ENCODE measurements around the gene UGT1A7. TPM values are rescaled to one million over a fixed set of nuclear protein-coding genes. Genes with fewer than 3 reads are reported as not detected.

Gene UGT1A7
- total RNA-seq, 1 experiment from 2014 or later: not detected

GRCh38 chr2:233795735-233796171 lies 114.1 kb downstream of the UGT1A7 start:
- no TSS peak for BruUV-seq (replicated peaks)
- ChIA-PET POLR2A (no interaction called here), CTCF (interaction anchor here (0.6 kb wide), 1 partner anchor 752 kb away, joined by 3 read pairs; no protein-coding TSS in a partner anchor)
- Mint-ChIP-seq H3K36me3 (ENCODE audit: insufficient read depth, unreplicated experiment) (no peaks in the 10 kb centered on the region), H3K9me3 (ENCODE audit: unreplicated experiment) (no peaks in the 10 kb centered on the region), H3K27ac (ENCODE audit: low read depth, unreplicated experiment) (no peak overlapping the region), H3K4me3 (ENCODE audit: unreplicated experiment) (no peak overlapping the region), H3K27me3 (ENCODE audit: insufficient read depth, unreplicated experiment) (peaks cover 10% of the 10 kb centered on the region), H3K4me1 (ENCODE audit: insufficient read depth, unreplicated experiment) (peaks cover 6% of the 10 kb centered on the region)
- DNase-seq (ENCODE audit: unreplicated experiment): no peak
- intact Hi-C loops (cut with micrococcal nuclease): no loop called here
- TF ChIP-seq, protein P1, sequence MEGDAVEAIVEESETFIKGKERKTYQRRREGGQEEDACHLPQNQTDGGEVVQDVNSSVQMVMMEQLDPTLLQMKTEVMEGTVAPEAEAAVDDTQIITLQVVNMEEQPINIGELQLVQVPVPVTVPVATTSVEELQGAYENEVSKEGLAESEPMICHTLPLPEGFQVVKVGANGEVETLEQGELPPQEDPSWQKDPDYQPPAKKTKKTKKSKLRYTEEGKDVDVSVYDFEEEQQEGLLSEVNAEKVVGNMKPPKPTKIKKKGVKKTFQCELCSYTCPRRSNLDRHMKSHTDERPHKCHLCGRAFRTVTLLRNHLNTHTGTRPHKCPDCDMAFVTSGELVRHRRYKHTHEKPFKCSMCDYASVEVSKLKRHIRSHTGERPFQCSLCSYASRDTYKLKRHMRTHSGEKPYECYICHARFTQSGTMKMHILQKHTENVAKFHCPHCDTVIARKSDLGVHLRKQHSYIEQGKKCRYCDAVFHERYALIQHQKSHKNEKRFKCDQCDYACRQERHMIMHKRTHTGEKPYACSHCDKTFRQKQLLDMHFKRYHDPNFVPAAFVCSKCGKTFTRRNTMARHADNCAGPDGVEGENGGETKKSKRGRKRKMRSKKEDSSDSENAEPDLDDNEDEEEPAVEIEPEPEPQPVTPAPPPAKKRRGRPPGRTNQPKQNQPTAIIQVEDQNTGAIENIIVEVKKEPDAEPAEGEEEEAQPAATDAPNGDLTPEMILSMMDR (IDR thresholded peaks at IDR 0.05; ENCODE audit: unreplicated experiment): no peak

GRCh38 chr2:233796254-233796653 lies 114.6 kb downstream of the UGT1A7 start:
- H3K27ac Mint-ChIP-seq (ENCODE audit: low read depth, unreplicated experiment): no peak overlapping the region
- no peak for DNase-seq (ENCODE audit: unreplicated experiment)
- intact Hi-C loops (cut with micrococcal nuclease): no loop called here
- H3K9me3 Mint-ChIP-seq (ENCODE audit: unreplicated experiment): no peaks in the 10 kb centered on the region
- BruUV-seq (replicated peaks): no TSS peak
- H3K4me1 Mint-ChIP-seq (ENCODE audit: insufficient read depth, unreplicated experiment): peaks cover 11% of the 10 kb centered on the region
- TF ChIP-seq, protein P1 (IDR thresholded peaks at IDR 0.05; ENCODE audit: unreplicated experiment): no peak
- peaks cover 10% of the 10 kb centered on the region for H3K27me3 Mint-ChIP-seq (ENCODE audit: insufficient read depth, unreplicated experiment)
- no peak overlapping the region for H3K4me3 Mint-ChIP-seq (ENCODE audit: unreplicated experiment)
- no peaks in the 10 kb centered on the region for H3K36me3 Mint-ChIP-seq (ENCODE audit: insufficient read depth, unreplicated experiment)
- POLR2A ChIA-PET: no interaction called here
- CTCF ChIA-PET: interaction anchor here (0.6 to 0.7 kb wide), 3 partner anchors 79 to 751 kb away, joined by 3 read pairs; no protein-coding TSS in a partner anchor

DNA sequence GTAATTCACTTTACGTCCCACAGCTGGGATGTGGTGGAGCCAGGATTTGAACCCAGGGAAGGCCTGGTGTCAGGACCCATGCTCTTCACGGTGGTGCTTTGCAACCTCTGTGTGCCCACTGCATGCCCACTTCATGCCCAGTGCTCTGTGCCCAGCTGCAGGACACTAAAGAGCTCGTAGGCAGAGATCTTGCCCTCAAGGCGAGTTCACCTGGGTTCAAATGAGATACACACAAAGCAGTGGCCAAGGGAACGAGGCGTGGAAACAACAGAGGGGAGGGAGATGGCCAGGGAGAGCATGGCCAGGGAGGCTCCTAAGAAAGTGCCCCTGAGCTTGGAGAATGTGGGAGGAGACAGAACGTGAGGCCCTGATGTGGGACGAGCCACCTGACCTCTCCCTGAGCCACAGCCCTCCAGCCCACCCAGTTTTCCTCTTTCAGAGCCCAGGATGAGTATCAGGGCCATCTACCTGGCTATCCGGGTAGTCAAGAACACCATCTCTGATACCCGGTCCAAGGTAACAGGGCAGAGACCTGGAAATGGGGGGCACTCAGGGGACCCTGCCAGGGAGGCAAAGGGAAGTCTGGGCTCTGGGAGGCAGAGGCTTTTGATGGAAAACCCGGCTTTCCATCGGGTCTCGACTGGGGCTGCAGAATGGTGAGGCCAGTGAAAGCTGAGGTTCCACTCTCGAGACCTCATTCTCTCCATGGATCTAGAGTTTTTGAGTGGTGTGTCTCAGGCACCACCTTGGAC lies 116.8 kb downstream of the UGT1A7 start:
- no peak overlapping the region for H3K4me3 Mint-ChIP-seq (ENCODE audit: unreplicated experiment)
- no peak for DNase-seq (ENCODE audit: unreplicated experiment)
- peaks cover 13% of the 10 kb centered on the region for H3K4me1 Mint-ChIP-seq (ENCODE audit: insufficient read depth, unreplicated experiment)
- no peak overlapping the region for H3K27ac Mint-ChIP-seq (ENCODE audit: low read depth, unreplicated experiment)
- no peaks in the 10 kb centered on the region for H3K9me3 Mint-ChIP-seq (ENCODE audit: unreplicated experiment)
- peaks cover 10% of the 10 kb centered on the region for H3K27me3 Mint-ChIP-seq (ENCODE audit: insufficient read depth, unreplicated experiment)
- ChIA-PET POLR2A (no interaction called here), CTCF (interaction anchor here (0.7 to 1.1 kb wide), 2 partner anchors 40 to 389 kb away, joined by 3 read pairs; no protein-coding TSS in a partner anchor)
- TF ChIP-seq, protein P1 (IDR thresholded peaks at IDR 0.05; ENCODE audit: unreplicated experiment): no peak
- BruUV-seq (replicated peaks): no TSS peak
- no peaks in the 10 kb centered on the region for H3K36me3 Mint-ChIP-seq (ENCODE audit: insufficient read depth, unreplicated experiment)
- intact Hi-C loops (cut with micrococcal nuclease): no loop called here

DNA sequence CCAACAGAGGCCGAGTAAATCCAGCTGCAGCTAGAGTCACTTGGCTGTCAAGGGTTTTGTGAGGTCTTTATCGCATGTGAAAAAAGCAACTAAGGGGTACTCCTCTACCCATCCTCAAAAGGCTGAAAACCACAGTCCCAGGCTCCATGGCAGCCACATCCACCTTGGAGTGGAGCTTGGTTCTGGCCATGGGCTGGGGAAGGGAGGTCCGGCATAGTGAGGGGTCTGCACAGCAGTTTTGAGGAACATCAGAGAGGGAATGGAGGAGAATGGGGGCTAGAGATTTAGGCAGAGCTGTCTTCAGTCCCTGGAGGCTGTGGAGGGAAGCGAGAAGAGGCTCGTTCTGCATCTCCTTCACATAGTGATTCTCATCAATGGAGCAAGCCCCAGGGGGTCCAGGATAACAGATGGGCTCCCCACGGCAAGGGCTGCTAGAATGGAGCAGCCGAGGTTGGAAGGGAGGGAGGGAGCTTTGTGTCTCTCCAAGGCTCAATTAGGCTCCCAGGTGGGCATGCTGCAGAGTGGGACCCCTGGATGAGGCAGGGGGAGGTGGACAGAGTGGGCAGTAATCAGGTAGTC lies 117.5 kb downstream of the UGT1A7 start:
- no peak overlapping the region for H3K27ac Mint-ChIP-seq (ENCODE audit: low read depth, unreplicated experiment)
- DNase-seq (ENCODE audit: unreplicated experiment): no peak
- BruUV-seq (replicated peaks): no TSS peak

More for the DNA sequence above, 117.5 kb downstream of the UGT1A7 start:
- Mint-ChIP-seq H3K4me3 (ENCODE audit: unreplicated experiment) (no peak overlapping the region), H3K9me3 (ENCODE audit: unreplicated experiment) (no peaks in the 10 kb centered on the region), H3K27me3 (ENCODE audit: insufficient read depth, unreplicated experiment) (peaks cover 10% of the 10 kb centered on the region), H3K4me1 (ENCODE audit: insufficient read depth, unreplicated experiment) (peaks cover 13% of the 10 kb centered on the region), H3K36me3 (ENCODE audit: insufficient read depth, unreplicated experiment) (no peaks in the 10 kb centered on the region)
- TF ChIP-seq, protein P1 (IDR thresholded peaks at IDR 0.05; ENCODE audit: unreplicated experiment): no peak
- intact Hi-C loops (cut with micrococcal nuclease): no loop called here
- ChIA-PET POLR2A (no interaction called here), CTCF (interaction anchor here (1.1 kb wide), 1 partner anchor 41 kb away, joined by 3 read pairs; no protein-coding TSS in a partner anchor)
